ENCODE measurements around the gene SENP6. TPM values are rescaled to one million over a fixed set of nuclear protein-coding genes. Genes with fewer than 3 reads are reported as not detected.

Gene SENP6
- total RNA-seq, 1 experiment from 2014 or later: 90.9 TPM

GRCh38 chr6:75657327-75657726 is 55.6 kb downstream of the SENP6 start:
- no peak overlapping the region for H3K27ac Mint-ChIP-seq
- ATAC-seq (no peak), DNase-seq (ENCODE audit: low spot score) (no peak)
- CTCF ChIA-PET: no interaction called here
- H3K36me3 Mint-ChIP-seq: peaks cover 38% of the 10 kb centered on the region
- H3K27me3 Mint-ChIP-seq (ENCODE audit: low read depth): no peaks in the 10 kb centered on the region
- TF ChIP-seq ZNF425 (CRISPR knock-in tag; conservative IDR thresholded peaks at IDR 0.05) (no peak), HMGXB4 (CRISPR knock-in tag; IDR thresholded peaks at IDR 0.05) (no peak), IRF1 (CRISPR knock-in tag; IDR thresholded peaks at IDR 0.05) (no peak), TEAD1 (CRISPR knock-in tag; IDR thresholded peaks at IDR 0.05) (no peak), FOXJ3 (CRISPR knock-in tag; IDR thresholded peaks at IDR 0.05; ENCODE audit: borderline replicate concordance) (no peak), FOXK1 (CRISPR knock-in tag; IDR thresholded peaks at IDR 0.05) (no peak), CREM (CRISPR knock-in tag; IDR thresholded peaks at IDR 0.05) (no peak), PREB (CRISPR knock-in tag; IDR thresholded peaks at IDR 0.05; ENCODE audit: borderline replicate concordance) (no peak), JAZF1 (CRISPR knock-in tag; IDR thresholded peaks at IDR 0.05) (no peak), NR1H2 (CRISPR knock-in tag; IDR thresholded peaks at IDR 0.05) (no peak), STAT6 (CRISPR knock-in tag; conservative IDR thresholded peaks at IDR 0.05; ENCODE audit: low read depth) (no peak), TP53 (CRISPR knock-in tag; IDR thresholded peaks at IDR 0.05) (no peak)
- no peaks in the 10 kb centered on the region for H3K9me3 Mint-ChIP-seq
- POLR2A ChIA-PET: no interaction called here
- no peaks in the 10 kb centered on the region for H3K4me1 Mint-ChIP-seq
- no peak overlapping the region for H3K4me3 Mint-ChIP-seq

- DNase-seq (ENCODE audit: low spot score) (no peak), ATAC-seq (no peak)
- Mint-ChIP-seq H3K9me3 (no peaks in the 10 kb centered on the region), H3K27ac (no peak overlapping the region), H3K27me3 (ENCODE audit: low read depth) (no peaks in the 10 kb centered on the region), H3K4me1 (no peaks in the 10 kb centered on the region), H3K4me3 (no peak overlapping the region), H3K36me3 (peaks cover 35% of the 10 kb centered on the region)
- CTCF ChIA-PET: no interaction called here
- POLR2A ChIA-PET: no interaction called here
- no peak for TF ChIP-seq ELF4 (CRISPR knock-in tag; IDR thresholded peaks at IDR 0.05; ENCODE audit: low read depth)
- TF ChIP-seq E2F5 (CRISPR knock-in tag; IDR thresholded peaks at IDR 0.05): no peak
- TF ChIP-seq NFYB (CRISPR knock-in tag; conservative IDR thresholded peaks at IDR 0.05; ENCODE audit: low read depth): no peak
- no peak for TF ChIP-seq IRF1 (CRISPR knock-in tag; IDR thresholded peaks at IDR 0.05)
- no peak for TF ChIP-seq JAZF1 (CRISPR knock-in tag; IDR thresholded peaks at IDR 0.05)
- TF ChIP-seq SOX15 (CRISPR knock-in tag; IDR thresholded peaks at IDR 0.05): no peak
- no peak for TF ChIP-seq MYBL2 (CRISPR knock-in tag; IDR thresholded peaks at IDR 0.05)
- no peak for TF ChIP-seq MAX (CRISPR knock-in tag; IDR thresholded peaks at IDR 0.05)
- no peak for TF ChIP-seq ZSCAN18 (CRISPR knock-in tag; IDR thresholded peaks at IDR 0.05)
- no peak for TF ChIP-seq ATF6 (CRISPR knock-in tag; IDR thresholded peaks at IDR 0.05)
- no peak for TF ChIP-seq TEAD1 (CRISPR knock-in tag; IDR thresholded peaks at IDR 0.05)
These were observed 64.9 kb downstream of the SENP6 start for GRCh38 chr6:75666592-75666991.

Data from WTC11 (cell line).